IPS-NIHi11 (cell line): Measurements from ENCODE around the gene TBCD.

ENCODE experiments used
- DNase-seq: peaks from one replicate; pipeline ENCODE4 v3.0.0; 2012; ENCODE audit warnings: mixed read lengths, low spot score

The TBCD gene

DNA sequence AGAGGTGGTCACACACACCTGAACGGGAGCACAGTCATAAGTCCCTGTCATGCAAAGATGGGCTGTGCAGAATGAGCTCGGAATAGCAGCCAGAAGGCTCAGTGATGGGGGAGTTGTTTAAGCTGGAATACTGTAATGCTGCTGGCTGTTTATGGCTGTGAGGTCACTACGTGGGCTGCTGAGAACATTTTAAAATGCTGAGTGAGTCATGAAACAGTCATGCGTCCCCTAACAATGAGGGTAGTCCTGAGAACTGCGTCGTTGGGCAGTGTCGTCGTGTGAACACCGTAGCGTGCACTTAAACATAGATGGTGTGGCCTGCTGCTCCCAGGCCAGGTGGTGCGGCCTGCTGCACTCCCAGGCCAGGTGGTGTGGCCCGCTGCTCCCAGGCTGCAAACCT is 39.7 kb downstream of the TBCD start:
- no peak for DNase-seq

DNA sequence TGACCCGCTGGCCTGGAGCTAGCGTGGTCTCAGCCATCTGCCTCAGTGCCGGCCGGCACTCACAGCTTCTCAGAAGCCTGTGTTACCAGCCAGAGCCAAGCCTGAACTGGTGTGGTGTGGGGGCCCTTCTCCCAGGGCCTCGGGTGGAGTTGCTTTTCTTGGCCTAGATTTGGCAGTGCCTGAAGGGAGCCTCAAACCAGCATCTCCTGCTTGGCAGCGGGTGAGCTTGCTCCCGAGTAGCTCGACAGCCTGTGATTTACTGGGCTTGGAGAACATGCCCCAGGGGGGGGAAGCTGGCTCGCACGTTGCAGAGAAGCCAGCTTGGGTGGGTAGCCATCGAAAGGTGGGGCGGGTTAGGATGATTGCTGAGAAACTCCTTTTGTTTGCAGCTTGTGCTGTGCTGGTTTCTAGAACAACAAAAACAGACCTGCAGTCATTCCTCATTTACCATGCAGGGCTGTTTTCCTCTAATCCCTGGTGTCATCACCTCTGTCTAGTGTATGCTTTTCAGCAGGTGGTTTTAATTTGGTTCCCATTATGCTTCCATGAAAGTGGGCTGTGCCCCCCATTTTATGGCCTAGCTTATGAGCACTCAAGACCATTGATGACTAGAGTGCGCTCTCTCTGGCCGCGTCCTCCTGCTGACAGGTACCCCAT is 42.2 kb downstream of the TBCD start:
- no peak for DNase-seq

DNA sequence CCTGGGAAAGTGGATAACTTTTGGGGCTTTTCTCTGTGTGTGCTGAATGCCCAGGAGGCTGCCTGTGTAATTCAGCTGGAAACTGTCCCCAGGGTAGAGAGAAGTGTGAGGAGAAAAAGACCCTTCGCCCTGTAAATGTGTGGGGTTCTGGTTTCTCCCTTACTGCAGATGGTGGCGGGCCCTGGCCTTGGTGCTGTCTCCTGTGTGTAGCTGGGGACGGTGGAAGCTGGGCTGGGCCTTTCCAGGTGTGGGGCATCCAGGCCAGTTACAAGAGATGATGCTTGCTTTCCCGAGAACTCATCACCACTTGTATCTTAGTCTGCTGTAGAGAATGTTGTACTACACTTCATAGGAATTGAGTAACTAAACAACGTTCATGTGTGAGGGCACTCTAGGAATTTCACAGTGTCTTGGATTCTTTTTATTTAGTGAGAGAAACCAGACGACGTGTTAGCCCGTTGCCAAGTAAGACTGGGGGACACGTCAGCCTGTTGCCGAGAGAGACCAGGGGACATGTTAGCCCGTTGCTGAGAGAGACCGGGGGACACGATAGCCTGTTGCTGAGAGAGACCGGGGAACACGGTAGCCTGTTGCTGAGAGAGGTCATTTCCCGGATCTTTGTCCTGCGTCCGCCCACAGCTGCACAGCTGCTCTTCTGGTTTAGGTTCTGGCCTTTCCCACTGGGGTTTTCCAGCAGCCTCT is 43.1 kb downstream of the TBCD start:
- no peak for DNase-seq

DNA sequence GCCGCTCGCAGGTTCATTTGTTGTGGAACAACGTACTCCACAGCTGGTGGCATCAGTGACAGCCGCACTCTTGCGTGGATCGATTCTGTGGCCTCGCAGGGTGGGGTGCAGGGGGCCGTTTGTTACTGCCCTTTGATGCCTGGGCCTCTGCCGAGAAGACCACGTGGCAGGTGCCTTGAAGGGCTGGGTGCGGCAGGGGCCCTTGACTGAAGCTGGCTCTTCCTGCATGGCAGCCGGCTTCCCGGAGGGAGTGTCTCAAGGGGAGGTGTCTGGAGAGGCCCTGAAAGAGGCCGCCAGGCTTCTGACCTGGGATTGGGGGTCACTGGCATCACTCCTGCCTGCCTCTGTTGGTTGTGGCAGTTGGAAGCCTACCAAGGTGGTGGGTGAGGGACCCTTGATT is 43.8 kb downstream of the TBCD start:
- no peak for DNase-seq

DNA sequence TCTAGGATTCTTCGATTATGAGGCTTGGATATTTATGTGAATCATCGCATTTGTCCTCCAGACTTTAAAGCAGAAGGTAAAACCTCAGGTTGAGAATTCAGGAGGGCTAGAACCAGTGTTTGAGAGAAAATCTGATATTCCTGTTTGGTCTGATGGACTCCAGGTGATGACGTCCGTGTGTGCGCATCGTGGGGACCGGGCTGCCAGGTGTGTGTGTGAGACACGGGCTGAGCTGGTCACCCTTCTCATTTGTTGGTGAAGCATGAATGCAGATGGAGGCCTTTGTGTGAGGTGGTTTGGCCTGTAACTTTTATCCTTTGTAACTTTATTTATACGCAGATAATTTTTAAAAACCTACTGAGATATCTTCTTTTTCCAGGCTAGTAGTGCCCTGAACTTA is 45.2 kb downstream of the TBCD start:
- no peak for DNase-seq

DNA sequence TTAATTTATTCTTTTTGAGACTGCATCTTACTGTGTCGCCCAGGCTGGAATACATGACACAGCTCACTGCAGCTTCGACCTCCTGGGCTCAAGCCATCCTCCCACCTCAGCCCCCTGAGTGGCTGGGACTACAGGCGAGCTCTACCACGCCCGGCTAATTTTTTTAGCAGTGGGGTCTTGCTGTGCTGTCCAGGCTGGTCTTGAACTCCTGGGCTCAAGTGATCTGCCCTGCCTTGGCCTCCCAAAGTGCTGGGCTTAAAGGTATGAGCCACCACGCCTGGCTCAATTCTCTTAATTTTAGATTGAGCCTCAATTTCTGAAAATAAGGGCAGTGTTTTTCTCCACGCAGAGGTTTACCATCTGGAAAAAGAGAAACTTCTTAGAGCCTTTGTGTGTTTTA is 46.9 kb downstream of the TBCD start:
- DNase-seq = no peak

DNA sequence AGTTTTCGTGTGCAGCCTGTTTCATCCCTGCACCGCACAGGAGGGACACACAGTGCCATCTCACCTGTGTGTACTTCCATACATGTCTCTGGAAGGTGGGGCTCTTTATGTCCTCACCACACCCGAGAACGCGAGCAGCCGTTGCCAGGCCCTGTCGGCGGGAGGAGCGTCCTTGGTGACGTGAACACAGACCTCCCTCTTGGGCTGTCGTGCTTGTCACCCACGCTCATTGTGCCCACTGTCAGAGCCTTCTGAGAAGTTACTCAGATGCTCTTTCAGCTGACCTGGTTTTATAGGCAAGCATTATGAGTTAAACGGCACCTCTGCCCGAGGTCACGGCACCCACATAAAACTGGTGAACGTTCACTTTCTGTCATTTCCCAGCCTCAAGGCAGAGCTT is 47.7 kb downstream of the TBCD start:
- no peak for DNase-seq

DNA sequence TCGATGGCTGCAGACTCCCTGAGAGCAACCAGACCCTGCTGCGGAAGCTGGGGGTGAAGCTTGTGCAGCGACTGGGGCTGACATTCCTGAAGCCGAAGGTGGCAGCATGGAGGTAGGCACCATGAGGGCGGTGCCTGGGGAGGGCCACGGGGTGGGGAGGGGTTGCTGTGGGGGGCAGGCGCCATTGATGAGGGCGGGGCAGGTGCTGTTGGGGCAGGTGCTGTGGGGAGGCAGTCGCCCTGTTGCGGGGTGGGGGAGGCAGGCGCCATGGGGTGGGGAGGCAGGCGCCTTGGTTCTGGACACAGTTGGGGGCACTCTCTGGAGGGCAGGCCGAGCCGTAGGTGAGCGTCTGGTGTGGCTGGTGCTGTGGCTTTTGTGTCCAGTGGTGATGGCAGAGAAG is 49.0 kb downstream of the TBCD start:
- DNase-seq = no peak

DNA sequence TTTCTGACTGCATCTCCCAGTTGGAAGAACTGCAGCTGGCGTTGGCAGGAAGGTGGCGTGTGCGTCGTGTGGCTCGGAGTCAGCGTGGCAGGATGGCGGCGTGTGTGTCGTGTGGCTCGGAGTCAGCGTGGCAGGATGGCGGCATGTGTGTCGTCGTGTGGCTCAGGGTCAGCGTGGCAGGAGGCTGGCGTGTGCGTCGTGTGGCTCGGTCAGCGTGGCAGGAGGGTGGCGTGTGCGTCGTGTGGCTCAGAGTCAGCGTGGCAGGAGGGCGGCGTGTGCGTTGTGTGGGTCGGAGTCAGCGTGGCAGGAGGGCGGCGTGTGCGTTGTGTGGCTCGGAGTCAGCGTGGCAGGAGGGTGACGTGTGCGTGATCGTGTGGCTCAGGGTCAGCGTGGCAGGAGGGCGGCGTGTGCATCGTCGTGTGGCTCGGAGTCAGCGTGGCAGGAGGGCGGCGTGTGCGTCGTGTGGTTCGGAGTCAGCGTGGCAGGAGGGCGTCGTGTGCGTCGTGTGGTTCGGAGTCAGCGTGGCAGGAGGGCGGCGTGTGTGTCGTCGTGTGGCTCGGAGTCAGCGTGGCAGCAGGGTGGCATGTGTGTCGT is 49.6 kb downstream of the TBCD start:
- DNase-seq = no peak

DNA sequence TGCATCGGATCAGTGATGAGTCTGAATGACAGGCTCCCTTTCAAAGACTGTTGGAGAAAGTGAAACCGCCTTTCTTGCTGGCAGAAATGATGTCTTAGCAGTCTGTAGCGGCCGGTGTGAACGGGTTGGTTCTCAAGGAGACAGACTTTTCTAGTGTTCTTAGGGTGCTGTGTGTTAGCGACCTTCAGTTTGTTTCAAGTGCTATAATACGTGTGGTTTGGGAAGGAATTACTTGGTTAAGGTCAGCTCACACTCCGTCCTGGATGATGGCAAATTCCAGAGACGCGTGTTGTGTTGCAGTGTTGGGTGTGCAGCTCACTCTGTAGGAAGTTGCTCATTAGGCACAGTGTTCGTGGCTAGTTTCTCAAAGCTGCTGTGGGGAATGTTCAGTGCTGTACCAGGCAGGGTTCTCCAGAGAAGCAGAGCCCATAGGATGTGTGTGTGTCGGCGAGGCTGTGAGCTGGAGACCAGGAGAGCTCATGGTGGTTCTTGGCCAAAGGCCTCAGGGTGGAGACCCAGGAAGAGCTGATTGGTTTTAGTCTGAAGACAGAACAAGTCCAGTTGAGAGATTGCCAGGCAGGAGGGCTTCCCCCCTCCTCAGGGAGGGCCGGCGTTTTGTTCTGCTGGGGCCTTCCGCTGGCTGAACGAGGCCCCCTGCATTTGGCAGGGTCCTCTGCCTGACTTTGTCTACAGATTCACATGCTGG is 50.4 kb downstream of the TBCD start:
- DNase-seq = no peak

DNA sequence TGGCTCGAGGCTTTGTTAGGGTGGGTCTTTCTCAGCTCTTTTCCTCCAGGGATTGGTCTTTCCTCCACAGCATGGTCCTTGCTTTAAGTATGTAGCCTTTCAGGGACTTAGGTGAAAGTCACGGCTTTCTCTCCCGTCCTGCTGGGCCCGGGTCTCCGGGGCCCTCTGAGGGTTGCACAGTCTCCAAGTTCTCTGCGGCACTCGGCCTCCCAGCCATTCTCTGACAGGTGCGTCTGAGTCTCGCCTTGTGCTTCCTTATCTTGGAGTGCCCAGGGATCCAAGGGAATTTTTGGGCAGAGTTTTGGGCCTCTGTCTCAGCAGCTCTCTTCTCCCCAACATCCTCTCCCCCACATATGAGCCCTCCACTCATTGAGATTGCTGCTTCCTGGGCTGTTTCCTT is 51.3 kb downstream of the TBCD start:
- no peak for DNase-seq

DNA sequence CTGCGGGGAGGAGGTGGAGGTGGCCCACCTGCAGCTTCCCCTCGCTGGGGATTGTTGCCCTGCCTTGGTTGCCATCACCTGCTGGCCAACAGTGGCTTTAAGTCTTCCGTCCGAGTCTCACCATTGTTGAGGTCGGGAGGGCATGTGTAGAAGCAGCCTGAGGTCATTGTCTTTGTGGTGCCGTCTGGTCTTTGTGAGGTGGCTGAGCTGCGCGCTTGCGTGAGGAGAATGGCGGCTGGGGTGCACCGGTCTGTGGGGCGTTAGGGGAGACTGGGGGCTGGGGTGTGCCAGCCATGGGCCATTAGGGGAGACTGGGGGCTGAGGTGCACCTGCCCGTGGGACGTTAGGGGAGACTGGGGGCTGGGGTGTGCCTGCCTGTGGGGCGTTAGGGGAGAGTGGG is 51.7 kb downstream of the TBCD start:
- DNase-seq = no peak

DNA sequence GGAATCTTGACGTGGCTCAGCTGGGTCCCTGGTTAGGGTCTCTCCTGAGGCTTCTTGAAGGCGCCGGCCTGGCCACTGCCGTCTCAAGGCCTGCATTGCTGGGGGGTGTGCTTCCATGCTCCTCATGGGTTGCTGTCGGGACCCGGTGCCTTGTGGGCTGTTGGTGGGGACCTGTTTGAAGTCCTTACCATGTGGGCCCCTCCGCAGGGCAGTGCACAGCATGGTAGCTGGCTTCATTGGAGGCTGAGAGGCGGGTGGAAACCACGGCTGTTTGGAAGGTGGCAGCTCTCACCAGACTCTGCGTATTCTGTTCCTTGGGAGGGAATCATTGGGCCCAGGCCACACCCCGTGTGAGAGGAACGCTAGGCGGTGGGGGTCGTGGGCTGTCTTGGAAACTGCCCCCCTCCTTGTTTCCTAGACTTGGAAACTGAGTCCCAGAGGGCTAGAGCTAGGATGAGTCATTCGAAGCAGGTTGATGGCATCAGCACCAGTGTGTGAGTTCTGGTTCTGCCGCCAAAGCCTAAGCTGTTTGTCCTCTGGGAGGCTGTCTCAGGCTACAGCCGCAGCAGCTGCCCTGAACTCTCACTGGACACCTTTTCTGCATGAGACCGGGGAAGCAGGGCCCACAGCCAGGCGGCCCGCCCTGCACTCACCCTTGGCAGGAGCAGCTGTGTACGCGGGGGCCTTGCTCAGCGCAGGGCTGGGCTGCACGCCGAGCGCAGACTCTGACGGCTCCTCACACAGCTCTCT is 52.8 kb downstream of the TBCD start:
- DNase-seq = no peak

DNA sequence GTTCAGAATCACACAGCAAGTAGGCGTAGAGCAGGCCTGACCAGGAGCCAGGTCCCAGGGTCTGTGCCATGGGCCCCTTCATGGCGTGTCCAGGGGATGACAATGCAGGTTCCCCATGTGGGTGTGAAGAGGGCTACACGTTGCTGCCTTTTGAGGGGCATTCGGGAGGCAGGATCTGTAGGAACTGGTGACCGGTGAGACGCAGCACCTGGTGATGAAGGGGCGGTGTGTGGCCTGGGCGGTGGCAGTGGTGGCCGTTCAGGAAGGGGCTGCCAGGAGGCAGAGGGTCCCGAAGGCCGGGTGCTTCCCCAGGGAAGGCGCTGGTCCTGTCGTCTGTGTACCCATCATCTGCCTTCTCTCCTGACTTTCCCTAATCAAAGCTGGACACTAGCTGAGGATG is 53.4 kb downstream of the TBCD start:
- DNase-seq = no peak

DNA sequence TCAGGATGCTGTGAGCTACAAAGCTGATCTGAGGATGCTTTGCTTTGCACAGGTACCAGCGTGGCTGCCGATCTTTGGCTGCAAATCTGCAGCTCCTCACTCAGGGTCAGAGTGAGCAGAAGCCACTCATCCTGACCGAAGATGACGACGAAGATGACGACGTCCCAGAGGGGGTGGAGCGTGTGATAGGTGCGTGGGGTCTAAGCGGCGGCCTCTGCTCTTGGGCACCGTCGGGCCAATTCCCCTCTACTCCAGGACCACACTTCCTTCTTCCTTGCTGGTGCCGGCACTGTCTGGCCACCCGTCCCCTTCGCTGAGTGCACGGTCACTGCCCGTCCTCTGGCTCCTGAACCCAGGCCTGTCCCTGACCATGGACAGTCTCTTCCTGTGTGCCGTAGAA is 54.0 kb downstream of the TBCD start:
- DNase-seq = no peak

DNA sequence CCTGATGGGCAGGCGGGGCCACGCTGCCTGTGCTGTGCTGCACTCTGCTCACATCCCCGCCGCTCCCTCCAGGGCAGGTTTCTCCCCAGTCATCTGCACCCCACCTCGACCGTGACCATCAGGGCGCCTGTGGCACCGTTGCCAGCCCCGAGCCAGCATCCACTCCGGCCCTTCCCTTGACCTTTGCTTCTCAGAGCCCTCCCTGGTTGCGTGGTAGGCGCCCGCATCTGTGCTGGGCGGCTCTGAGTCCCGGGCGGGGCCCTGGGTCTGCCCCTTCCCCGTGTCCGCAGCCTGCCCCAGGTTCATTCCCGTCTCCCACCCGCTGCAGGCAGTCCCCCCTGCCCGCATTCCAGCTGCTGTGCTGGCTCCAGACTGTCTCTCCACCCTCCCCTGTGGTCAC is 54.8 kb downstream of the TBCD start:
- DNase-seq = no peak

DNA sequence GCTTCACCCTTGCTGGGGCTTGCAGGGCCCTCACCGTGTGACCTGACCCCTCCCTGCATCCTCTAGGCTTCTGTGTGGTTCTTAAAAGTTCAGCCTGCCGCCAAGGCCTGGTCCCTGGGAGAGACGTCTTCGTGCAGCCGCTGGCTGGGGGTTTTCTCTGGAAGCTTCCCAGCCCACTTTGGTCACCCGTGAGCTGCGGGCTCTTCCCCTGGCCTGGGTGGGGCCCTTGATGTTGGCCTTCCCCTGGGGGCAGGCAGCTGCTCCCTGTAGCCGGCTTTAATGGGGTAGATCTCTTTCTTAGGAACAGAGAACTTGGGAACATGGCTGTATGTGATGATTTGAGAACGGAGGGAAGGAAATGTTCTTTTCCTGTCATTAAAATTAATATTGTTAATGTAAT is 55.2 kb downstream of the TBCD start:
- no peak for DNase-seq

DNA sequence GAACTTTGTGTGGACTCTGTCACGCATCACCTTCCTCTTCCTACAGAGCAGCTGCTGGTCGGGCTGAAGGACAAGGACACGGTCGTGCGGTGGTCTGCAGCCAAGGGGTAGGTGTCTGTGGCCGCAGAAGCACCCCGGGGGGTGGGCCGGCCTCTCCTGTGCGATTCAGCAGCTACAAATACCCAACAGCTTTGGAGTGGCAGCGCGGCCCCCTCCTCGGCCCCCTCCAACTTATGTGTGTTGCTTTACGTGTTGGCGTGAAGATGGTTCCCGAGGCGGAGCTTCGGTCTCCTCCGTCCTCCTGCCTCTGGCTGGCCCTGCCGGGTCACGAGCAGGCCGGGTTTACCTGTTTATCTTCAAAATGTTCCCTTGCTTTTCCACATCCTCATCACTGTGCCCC is 55.7 kb downstream of the TBCD start:
- no peak for DNase-seq

DNA sequence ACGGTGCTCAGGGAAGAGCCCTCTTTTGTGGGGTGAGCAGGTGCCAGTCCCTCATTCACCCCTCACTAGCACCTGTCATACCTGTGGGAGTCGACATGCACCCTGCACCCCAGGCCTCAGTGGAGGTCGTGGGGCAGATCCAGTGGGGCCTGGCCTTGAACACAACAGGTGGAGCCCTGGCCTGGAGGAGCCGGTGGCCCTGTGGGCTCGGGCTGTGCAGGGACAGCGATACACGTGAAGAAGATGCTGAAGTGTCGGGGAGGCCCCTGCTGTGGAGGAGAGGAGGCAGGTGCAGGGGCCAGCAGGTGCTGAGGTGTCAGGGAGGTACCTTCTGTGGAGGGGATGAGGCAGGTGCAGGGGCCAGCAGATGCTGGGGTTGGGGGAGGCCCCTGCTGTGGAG is 56.1 kb downstream of the TBCD start:
- DNase-seq = no peak

DNA sequence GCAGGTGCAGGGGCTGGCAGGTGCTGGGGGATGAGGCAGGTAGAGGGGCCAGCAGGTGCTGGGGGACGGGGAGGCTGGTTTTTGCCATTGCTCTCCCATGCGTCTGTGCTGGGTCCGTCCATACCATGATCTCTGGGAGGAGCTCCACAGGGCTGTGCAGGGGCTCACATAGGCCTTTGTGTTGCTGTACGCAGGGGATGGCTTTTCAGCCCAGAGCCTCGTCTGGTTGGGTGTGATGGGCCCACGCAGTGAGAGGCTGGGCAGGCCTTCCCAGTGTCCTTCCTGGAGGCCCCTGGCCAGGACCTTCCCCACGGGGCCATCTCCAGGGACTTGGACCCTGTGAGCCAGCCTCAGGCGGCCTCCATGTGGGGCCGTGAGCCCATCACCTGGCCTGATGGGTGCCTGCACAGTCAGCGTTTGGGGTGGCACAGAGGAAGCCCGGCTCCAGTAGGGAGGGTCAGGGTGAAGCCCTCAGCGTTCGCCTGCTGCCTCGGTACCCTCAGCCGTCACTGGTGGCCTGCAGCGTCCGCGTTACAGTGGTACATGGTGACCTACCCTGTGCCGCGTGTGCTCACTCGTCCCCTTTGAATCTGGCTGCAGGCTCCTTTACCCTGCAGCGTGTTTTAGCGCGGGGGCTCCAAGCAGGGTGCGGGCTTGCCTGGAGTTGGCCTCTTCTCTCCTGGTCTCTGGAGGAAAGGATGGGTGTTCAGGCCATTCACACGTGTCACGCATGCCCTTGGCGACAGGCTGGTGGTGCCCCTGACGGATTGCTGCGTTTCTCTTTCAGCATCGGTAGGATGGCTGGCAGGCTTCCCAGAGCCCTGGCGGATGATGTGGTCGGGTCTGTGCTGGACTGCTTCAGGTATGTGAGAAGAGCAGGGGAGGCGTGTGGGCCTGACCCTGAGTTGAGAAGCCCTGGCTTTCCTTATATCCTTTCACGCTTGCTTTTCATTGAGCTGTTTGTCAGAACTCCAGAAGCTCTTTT is 57.3 kb downstream of the TBCD start:
- no peak for DNase-seq
